SK-N-SH treated with all-trans-retinoic acid at 6 μM for 48 hours (cell line): Measurements from ENCODE around the gene NAA38.

Source experiments
- ATAC-seq: fragments of 200-7000 bp; cut with Tn5 transposase; 3 replicates; pipeline ENCODE4 v1.9.1; 2020; ENCODE audit warnings: mild to moderate bottlenecking, moderate library complexity
- ARNTL ChIP-seq: fragments of 450-650 bp; formaldehyde crosslinking; IDR thresholded peaks from 2 replicates; pipeline ENCODE4 v1.5.0; 2020; ENCODE audit warnings: low read depth, mild to moderate bottlenecking, moderate library complexity, borderline replicate concordance
- BACH2 ChIP-seq: fragments of 250-450 bp; sonication (Bioruptor Pico); IDR thresholded peaks from 2 replicates; pipeline ENCODE4 v1.9.0; 2021; ENCODE audit warnings: mild to moderate bottlenecking, borderline replicate concordance
- CSDC2 ChIP-seq: fragments of 250-450 bp; sonication (Bioruptor Pico); IDR thresholded peaks from 2 replicates; pipeline ENCODE4 v1.5.0; 2020; ENCODE audit warnings: mild to moderate bottlenecking, moderate library complexity
- ESRRG ChIP-seq: fragments of 250-450 bp; sonication (Bioruptor Pico); IDR thresholded peaks from 2 replicates; pipeline ENCODE4 v1.6.1; 2021; ENCODE audit warnings: mild to moderate bottlenecking
- ISL1 ChIP-seq: fragments of 250-450 bp; sonication (Bioruptor Pico); IDR thresholded peaks from 2 replicates; pipeline ENCODE4 v2.1.2; 2022; ENCODE audit warnings: mild to moderate bottlenecking, moderate library complexity
- PPARA ChIP-seq: fragments of 250-450 bp; sonication (Bioruptor Pico); IDR thresholded peaks from 2 replicates; pipeline ENCODE4 v1.5.0; 2020; ENCODE audit warnings: mild to moderate bottlenecking, borderline replicate concordance
- RARB ChIP-seq: fragments of 250-450 bp; sonication (Bioruptor Pico); IDR thresholded peaks from 2 replicates; pipeline ENCODE4 v1.8.0; 2021; ENCODE audit warnings: mild to moderate bottlenecking, moderate library complexity
- TCF4 ChIP-seq: fragments of 250-450 bp; sonication (Bioruptor Pico); IDR thresholded peaks from 2 replicates; pipeline ENCODE4 v1.8.0; 2021; ENCODE audit warnings: mild to moderate bottlenecking, moderate library complexity, borderline replicate concordance
- TOX ChIP-seq: fragments of 250-450 bp; sonication (Bioruptor Pico); IDR thresholded peaks from 2 replicates; pipeline ENCODE4 v1.8.0; 2021; ENCODE audit warnings: mild to moderate bottlenecking, moderate library complexity, borderline replicate concordance
- ZC3H10 ChIP-seq: fragments of 250-450 bp; sonication (Bioruptor Pico); IDR thresholded peaks from 2 replicates; pipeline ENCODE4 v1.5.1; 2021; ENCODE audit warnings: mild to moderate bottlenecking, moderate library complexity
- ZFP3 ChIP-seq: fragments of 250-450 bp; sonication (Bioruptor Pico); IDR thresholded peaks from 2 replicates; pipeline ENCODE4 v1.5.0; 2020; ENCODE audit warnings: mild to moderate bottlenecking, moderate library complexity
- ZFP30 ChIP-seq: fragments of 450-650 bp; formaldehyde crosslinking; IDR thresholded peaks from 2 replicates; pipeline ENCODE4 v1.5.0; 2022; ENCODE audit warnings: mild to moderate bottlenecking, moderate library complexity
- ZNF565 ChIP-seq: fragments of 450-650 bp; formaldehyde crosslinking; conservative IDR thresholded peaks from 2 replicates; pipeline ENCODE4 v1.5.0; 2020; ENCODE audit warnings: low read depth, mild to moderate bottlenecking, moderate library complexity
- ZNF70 ChIP-seq: fragments of 450-650 bp; formaldehyde crosslinking; IDR thresholded peaks from 2 replicates; pipeline ENCODE4 v1.5.0; 2020; ENCODE audit warnings: mild to moderate bottlenecking, moderate library complexity
- ZNF8 ChIP-seq: fragments of 450-650 bp; formaldehyde crosslinking; IDR thresholded peaks from 2 replicates; pipeline ENCODE4 v1.5.0; 2020; ENCODE audit warnings: mild to moderate bottlenecking, moderate library complexity
- TF ChIP-seq, protein P1 (sequence below): fragments of 250-450 bp; sonication (Bioruptor Pico); IDR thresholded peaks from 2 replicates; pipeline ENCODE4 v1.5.1; 2021; ENCODE audit warnings: mild to moderate bottlenecking, moderate library complexity
- TF ChIP-seq, protein P2 (sequence below): fragments of 250-450 bp; sonication (Bioruptor Pico); IDR thresholded peaks from 2 replicates; pipeline ENCODE4 v1.8.0; 2020; ENCODE audit warnings: mild to moderate bottlenecking, moderate library complexity, borderline replicate concordance
- TF ChIP-seq, protein P3 (sequence below): fragments of 250-450 bp; sonication (Bioruptor Pico); IDR thresholded peaks from 2 replicates; pipeline ENCODE4 v1.5.1; 2020; ENCODE audit warnings: low read depth, mild to moderate bottlenecking, moderate library complexity

The NAA38 gene

DNA sequence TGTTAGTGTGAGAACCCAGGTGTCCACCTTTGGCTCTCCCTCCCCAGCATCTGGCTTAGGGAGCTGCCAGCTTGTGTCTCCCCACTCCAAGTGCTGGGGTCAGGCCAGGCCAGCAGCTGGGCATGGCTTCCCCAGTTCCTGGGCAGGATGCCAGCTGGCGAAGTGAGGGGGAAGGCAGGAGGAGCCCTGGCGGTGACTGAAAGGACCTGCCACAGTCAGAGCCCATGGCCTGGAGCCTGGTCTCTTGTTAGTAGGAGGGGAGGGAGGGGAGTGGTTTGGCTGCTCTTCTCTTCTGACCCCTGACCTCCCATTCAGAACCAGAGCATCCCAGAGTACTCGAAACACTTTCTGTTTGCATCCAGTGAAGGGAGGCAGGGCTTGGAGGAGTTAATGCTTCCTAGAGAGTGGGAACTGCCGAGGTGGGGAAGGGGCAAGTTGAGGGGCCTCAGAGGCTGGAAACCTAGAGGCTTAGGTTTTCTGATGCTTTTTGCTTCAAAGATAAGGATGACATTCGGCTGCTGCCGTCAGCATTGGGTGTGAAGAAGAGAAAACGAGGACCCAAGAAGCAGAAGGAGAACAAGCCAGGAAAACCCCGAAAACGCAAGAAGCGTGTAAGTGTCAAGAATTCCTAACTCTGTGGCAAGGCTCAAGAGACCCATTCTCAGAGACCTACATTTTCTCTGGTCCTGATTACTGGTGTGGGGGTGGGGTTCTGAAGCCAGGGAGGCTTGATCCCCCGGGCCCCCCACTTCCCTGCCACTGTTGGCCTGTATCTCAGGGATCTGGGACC, 32.0 kb upstream of the NAA38 start:
- TF ChIP-seq ZNF8 (CRISPR knock-in tag) = peak; percentile 98
- TF ChIP-seq TCF4 (CRISPR knock-in tag) = peak; percentile 76
- no peak for TF ChIP-seq ARNTL (CRISPR knock-in tag)
- no peak for TF ChIP-seq CSDC2
- TF ChIP-seq ZC3H10 = no peak
- ATAC-seq = peak; percentile 68

DNA sequence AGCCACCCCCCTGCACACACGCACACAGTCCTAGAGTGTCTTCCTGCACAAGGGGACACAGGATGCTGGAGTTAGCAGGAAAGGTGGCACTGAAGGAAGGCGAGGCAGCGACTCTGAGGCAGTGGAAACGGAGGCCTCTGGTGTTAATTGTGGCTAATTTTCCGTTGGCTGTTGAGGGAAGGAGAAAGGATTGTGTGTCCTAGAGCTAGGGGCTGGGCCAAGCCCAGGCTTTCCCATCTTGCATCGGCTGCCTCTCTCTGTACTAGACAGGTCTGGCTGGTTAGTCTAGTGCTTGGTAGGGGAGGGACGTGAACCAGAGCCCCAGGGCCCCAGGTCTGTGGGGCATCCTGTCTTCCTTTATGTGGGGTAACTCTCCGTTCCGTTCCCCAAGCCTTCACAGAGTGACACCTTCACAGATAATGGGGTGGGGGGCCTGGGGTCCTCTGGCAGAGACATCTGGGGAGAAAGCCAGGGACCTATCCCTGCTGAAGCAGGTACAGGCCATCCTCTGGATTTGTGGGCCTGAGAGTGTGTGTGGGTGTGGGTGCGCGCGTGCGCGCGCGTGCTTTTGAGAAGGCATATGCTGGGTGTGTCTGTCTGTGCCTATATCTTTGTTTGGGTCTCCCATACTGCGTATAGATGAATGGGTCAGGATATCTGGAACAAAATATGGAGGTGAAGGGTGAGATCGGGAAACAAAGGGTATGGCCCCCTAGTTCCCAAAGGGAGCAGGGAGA, 31.0 kb upstream of the NAA38 start, which contains the start of gene CHD3:
CHD3 (plus strand) TSS at position 606 of the 737 bp plus-strand sequence. CDS start 212 bp downstream, outside the sequence.
- ATAC-seq = peak; percentile 31
- TF ChIP-seq CSDC2 (no peak), ZNF565 (CRISPR knock-in tag) (no peak), ZNF70 (CRISPR knock-in tag) (no peak)
- TF ChIP-seq, protein P1, sequence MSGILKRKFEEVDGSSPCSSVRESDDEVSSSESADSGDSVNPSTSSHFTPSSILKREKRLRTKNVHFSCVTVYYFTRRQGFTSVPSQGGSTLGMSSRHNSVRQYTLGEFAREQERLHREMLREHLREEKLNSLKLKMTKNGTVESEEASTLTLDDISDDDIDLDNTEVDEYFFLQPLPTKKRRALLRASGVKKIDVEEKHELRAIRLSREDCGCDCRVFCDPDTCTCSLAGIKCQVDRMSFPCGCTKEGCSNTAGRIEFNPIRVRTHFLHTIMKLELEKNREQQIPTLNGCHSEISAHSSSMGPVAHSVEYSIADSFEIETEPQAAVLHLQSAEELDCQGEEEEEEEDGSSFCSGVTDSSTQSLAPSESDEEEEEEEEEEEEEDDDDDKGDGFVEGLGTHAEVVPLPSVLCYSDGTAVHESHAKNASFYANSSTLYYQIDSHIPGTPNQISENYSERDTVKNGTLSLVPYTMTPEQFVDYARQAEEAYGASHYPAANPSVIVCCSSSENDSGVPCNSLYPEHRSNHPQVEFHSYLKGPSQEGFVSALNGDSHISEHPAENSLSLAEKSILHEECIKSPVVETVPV = no peak

DNA sequence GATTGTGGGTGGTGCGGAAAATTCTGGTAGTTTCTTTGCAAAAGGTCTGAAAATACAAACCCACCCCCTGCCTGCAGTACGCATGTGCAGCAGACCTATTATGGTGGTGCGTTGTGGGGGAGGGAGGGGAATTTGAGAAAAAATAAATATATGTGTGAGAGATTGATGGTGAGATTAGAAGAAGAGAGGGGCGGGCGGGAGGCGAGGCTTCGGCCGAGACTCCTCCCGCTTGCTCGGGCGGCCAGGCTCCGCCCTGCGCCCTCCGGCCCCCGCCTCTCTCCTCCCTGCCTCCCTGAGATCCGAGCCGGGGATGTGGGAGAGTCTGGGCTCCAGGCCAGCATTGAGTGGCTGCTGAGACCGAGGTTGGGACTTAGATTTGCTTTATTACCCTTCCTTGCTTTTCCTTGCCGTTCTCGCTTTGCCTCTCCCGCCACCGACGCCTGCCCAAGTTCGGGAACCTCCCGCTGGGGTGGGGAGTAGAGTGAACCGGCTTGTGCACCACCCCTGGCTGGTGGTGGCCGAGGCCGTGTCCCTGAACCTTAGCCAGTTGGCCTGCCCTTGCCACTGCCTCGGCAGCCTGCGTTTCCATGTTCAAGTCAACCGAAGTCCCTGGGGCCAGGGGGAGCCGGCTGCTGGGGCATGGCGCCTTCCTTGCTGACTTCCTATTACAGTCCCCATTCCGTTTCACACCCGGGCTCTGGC, 30.3 kb upstream of the NAA38 start:
- TF ChIP-seq RARB (no peak), PPARA (CRISPR knock-in tag) (no peak), ISL1 (no peak), TOX (CRISPR knock-in tag) (no peak)
- ATAC-seq = peak; percentile 84

DNA sequence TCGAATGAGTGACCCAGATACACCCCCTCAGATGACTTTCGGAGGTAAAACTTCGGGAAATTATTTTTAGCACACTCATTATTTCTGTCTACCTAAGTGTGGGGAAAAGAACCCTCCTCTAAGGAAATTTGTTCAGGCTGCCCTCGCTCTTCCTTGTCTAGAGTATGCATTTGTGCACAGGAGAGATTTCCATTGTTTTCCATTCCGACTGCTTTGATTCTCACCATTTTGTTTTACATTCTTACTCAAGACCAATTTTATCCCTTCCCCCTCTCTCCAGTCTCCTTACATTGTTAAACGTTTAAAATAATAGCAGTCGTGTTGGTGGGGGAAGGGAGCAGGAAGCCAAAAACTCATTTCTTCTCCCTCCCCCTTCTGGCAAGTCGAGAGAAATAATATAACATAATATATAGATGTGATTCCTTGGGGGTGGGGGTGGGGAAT, 29.7 kb upstream of the NAA38 start:
- ATAC-seq = peak; percentile 7
- TF ChIP-seq, protein P2, sequence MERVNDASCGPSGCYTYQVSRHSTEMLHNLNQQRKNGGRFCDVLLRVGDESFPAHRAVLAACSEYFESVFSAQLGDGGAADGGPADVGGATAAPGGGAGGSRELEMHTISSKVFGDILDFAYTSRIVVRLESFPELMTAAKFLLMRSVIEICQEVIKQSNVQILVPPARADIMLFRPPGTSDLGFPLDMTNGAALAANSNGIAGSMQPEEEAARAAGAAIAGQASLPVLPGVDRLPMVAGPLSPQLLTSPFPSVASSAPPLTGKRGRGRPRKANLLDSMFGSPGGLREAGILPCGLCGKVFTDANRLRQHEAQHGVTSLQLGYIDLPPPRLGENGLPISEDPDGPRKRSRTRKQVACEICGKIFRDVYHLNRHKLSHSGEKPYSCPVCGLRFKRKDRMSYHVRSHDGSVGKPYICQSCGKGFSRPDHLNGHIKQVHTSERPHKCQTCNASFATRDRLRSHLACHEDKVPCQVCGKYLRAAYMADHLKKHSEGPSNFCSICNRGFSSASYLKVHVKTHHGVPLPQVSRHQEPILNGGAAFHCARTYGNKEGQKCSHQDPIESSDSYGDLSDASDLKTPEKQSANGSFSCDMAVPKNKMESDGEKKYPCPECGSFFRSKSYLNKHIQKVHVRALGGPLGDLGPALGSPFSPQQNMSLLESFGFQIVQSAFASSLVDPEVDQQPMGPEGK (CRISPR knock-in tag) = peak; percentile 56; the same call in 1 of the 2 replicates
- TF ChIP-seq ESRRG (CRISPR knock-in tag) = no peak
- no peak for TF ChIP-seq ZC3H10
- TF ChIP-seq, all 23 proteins: peak for 1

DNA sequence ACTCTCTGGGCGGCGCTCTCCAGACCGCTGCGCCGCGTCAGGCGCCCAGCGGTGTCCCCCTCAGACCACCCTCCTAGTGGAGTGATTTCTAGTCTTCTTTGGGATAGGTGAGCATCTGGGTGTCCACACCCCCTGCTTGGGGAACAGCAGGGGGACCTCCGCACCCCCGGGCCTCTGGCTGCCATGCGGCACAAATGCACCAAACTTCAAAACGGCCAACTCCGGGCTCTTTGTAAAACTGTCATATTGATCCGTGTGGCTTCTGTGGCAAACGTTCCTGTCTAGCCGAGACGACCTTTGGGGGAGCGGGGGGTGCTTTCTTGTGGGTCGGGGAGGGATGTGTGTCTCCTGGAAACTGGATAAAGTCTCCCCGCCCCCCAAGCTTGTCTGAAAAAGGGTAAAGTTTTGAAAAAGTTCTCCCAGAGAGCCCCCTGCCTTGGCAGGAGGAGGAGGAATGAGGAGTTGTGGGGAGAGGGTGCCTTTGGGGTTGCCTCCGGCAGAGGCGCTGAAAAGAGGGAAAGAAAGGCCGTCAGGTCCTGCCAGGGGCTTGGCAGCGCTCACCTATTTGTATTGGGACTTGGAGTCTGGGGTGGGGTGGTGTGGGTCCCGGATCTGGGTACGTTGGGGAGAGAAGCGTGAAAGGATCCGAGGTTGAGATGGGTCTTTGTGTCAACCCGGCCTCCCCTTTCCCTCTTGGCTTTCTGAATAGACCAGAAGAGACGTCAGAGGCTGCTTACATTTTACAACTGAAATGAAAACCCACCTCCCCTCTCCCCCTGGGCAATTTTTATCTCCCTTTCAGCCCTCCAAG, 29.1 kb upstream of the NAA38 start:
- peak; percentile 8 for ATAC-seq
- TF ChIP-seq BACH2 (CRISPR knock-in tag) (no peak), ZFP3 (CRISPR knock-in tag) (no peak), ZFP30 (no peak), PPARA (CRISPR knock-in tag) (no peak), ZNF565 (CRISPR knock-in tag) (no peak), ESRRG (CRISPR knock-in tag) (no peak)
- TF ChIP-seq, protein P3, sequence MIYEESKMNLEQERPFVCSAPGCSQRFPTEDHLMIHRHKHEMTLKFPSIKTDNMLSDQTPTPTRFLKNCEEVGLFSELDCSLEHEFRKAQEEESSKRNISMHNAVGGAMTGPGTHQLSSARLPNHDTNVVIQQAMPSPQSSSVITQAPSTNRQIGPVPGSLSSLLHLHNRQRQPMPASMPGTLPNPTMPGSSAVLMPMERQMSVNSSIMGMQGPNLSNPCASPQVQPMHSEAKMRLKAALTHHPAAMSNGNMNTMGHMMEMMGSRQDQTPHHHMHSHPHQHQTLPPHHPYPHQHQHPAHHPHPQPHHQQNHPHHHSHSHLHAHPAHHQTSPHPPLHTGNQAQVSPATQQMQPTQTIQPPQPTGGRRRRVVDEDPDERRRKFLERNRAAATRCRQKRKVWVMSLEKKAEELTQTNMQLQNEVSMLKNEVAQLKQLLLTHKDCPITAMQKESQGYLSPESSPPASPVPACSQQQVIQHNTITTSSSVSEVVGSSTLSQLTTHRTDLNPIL (CRISPR knock-in tag) = no peak
- TF ChIP-seq, protein P2 (CRISPR knock-in tag) = no peak
- TF ChIP-seq, protein P1 = no peak
